ENCODE data around the gene DUSP8. TPM values are rescaled to one million over a fixed set of nuclear protein-coding genes. Genes with fewer than 3 reads are reported as not detected.

The DUSP8 gene
- polyA plus RNA-seq, 2 of the 4 experiments (the other 2 are of a cell fraction) = 0.72 to 2.6 TPM

GRCh38 chr11:1565173-1565903 is 6.7 kb downstream of the DUSP8 start:
- ChIA-PET POLR2A (no interaction called here), CTCF (interaction anchor here (1.0 to 26.3 kb wide), 9 partner anchors 9 to 363 kb away, joined by 3 to 719 read pairs (median 3); no protein-coding TSS in a partner anchor)
- H3K4me1 ChIP-seq = peaks cover 32% of the 10 kb centered on the region
- ATAC-seq = no peak
- no peak for TF ChIP-seq ELK1 (IDR thresholded peaks at IDR 0.05; ENCODE audit: low read depth, low read length)
- TF ChIP-seq MAZ (IDR thresholded peaks at IDR 0.05; ENCODE audit: borderline replicate concordance, low read depth, low read length) = no peak
- TF ChIP-seq ZFP36 (IDR thresholded peaks at IDR 0.05; ENCODE audit: borderline replicate concordance, partially characterized antibody) = no peak
- TF ChIP-seq RCOR1 (IDR thresholded peaks at IDR 0.05; ENCODE audit: low read depth, low read length) = no peak
- no peak for TF ChIP-seq MAFK (IDR thresholded peaks at IDR 0.05; ENCODE audit: partially characterized antibody)
- TF ChIP-seq E2F6 (IDR thresholded peaks at IDR 0.05; ENCODE audit: borderline replicate concordance, low read depth) = no peak
- TF ChIP-seq SREBF2 (IDR thresholded peaks at IDR 0.05) = no peak
- no peak for TF ChIP-seq MYC (IDR thresholded peaks at IDR 0.05; ENCODE audit: borderline replicate concordance, low read length)
- TF ChIP-seq HDAC2 (IDR thresholded peaks at IDR 0.05) = no peak
- no peak for TF ChIP-seq BHLHE40 (IDR thresholded peaks at IDR 0.05; ENCODE audit: low read depth, low read length)
- TF ChIP-seq ESRRA (IDR thresholded peaks at IDR 0.05; ENCODE audit: borderline replicate concordance, low read length) = no peak
- TF ChIP-seq EHMT2 (IDR thresholded peaks at IDR 0.05; ENCODE audit: low read depth) = no peak
- no peak for TF ChIP-seq CBX8 (IDR thresholded peaks at IDR 0.05)
- no peak for TF ChIP-seq ZC3H11A (IDR thresholded peaks at IDR 0.05)
- WGBS (ENCODE audit: missing lambda C conversion rate) = 83% methylated on average over 24 of the region's 28 CpGs
- DNase-seq (ENCODE audit: low read depth in 1 of 2, low spot score in 1 of 2) = no peak
- H3K4me2 ChIP-seq = peak overlapping the region; percentile 15; the same call in 1 of the 3 replicates
- FAIRE-seq = no peak
- no peak overlapping the region for H3K4me3 ChIP-seq
- H3K27ac ChIP-seq = no peak overlapping the region; a peak in 1 of 6 replicates
- no peaks in the 10 kb centered on the region for H3K9me3 ChIP-seq

GRCh38 chr11:1564535-1565172 is 7.4 kb downstream of the DUSP8 start:
- peaks cover 35% of the 10 kb centered on the region for H3K4me1 ChIP-seq
- ChIA-PET CTCF (interaction anchor here (1.1 to 26.3 kb wide), 5 partner anchors 11 to 362 kb away, joined by 3 to 719 read pairs (median 4); no protein-coding TSS in a partner anchor), POLR2A (interaction anchor here (0.8 kb wide), 1 partner anchor 9 kb away, joined by 3 read pairs; no protein-coding TSS in a partner anchor)
- peak overlapping the region; percentile 15; the same call in 2 of the 3 replicates for H3K4me2 ChIP-seq
- FAIRE-seq = no peak
- peak in 1 of 2 experiments; percentile 38 for DNase-seq (ENCODE audit: low read depth in 1 of 2, low spot score in 1 of 2)
- WGBS (ENCODE audit: missing lambda C conversion rate) = 75% methylated on average over 6 of the region's 16 CpGs
- no peak overlapping the region for H3K4me3 ChIP-seq
- no peak for ATAC-seq
- no peaks in the 10 kb centered on the region for H3K9me3 ChIP-seq
- H3K27ac ChIP-seq = peak overlapping the region in 1 of 2 experiments; percentile 62; a peak in 3 of 6 replicates
- no peak for TF ChIP-seq PHF8 (IDR thresholded peaks at IDR 0.05; ENCODE audit: borderline replicate concordance, low read depth)
- TF ChIP-seq GATA3 (IDR thresholded peaks at IDR 0.05; ENCODE audit: borderline replicate concordance) = no peak
- TF ChIP-seq HOXA7 (CRISPR knock-in tag; IDR thresholded peaks at IDR 0.05) = no peak
- TF ChIP-seq ZSCAN20 (CRISPR knock-in tag; IDR thresholded peaks at IDR 0.05) = no peak
- no peak for TF ChIP-seq ATOH8 (CRISPR knock-in tag; IDR thresholded peaks at IDR 0.05; ENCODE audit: low read depth)
- no peak for TF ChIP-seq MAZ (IDR thresholded peaks at IDR 0.05; ENCODE audit: borderline replicate concordance, low read depth, low read length)
- TF ChIP-seq CBX2 (IDR thresholded peaks at IDR 0.05; ENCODE audit: borderline replicate concordance, low read depth) = no peak
- no peak for TF ChIP-seq HOXB13 (CRISPR knock-in tag; IDR thresholded peaks at IDR 0.05; ENCODE audit: low read depth)
- no peak for TF ChIP-seq POLR2AphosphoS2 (conservative IDR thresholded peaks at IDR 0.05; ENCODE audit: low read length)
- no peak for TF ChIP-seq CHD4 (IDR thresholded peaks at IDR 0.05; ENCODE audit: borderline replicate concordance)
- no peak for TF ChIP-seq HEYL (CRISPR knock-in tag; IDR thresholded peaks at IDR 0.05)
- no peak for TF ChIP-seq HOXB5 (CRISPR knock-in tag; IDR thresholded peaks at IDR 0.05)
- TF ChIP-seq E2F6 (IDR thresholded peaks at IDR 0.05; ENCODE audit: borderline replicate concordance, low read depth) = no peak
- no peak for TF ChIP-seq NFE2L2 (conservative IDR thresholded peaks at IDR 0.05; ENCODE audit: low read length)
- no peak for TF ChIP-seq EHF (CRISPR knock-in tag; IDR thresholded peaks at IDR 0.05)
- TF ChIP-seq RARB (CRISPR knock-in tag; IDR thresholded peaks at IDR 0.05) = no peak
- no peak for TF ChIP-seq HES2 (IDR thresholded peaks at IDR 0.05)
- no peak for TF ChIP-seq KDM1A (IDR thresholded peaks at IDR 0.05; ENCODE audit: low read depth)
- TF ChIP-seq RAD21 (conservative IDR thresholded peaks at IDR 0.05 in 1 of 2, IDR thresholded peaks at IDR 0.05 in 1 of 2) = no peak

Measured in A549 (cell line).